ENCODE measurements around the gene ALDH8A1.

DNA sequence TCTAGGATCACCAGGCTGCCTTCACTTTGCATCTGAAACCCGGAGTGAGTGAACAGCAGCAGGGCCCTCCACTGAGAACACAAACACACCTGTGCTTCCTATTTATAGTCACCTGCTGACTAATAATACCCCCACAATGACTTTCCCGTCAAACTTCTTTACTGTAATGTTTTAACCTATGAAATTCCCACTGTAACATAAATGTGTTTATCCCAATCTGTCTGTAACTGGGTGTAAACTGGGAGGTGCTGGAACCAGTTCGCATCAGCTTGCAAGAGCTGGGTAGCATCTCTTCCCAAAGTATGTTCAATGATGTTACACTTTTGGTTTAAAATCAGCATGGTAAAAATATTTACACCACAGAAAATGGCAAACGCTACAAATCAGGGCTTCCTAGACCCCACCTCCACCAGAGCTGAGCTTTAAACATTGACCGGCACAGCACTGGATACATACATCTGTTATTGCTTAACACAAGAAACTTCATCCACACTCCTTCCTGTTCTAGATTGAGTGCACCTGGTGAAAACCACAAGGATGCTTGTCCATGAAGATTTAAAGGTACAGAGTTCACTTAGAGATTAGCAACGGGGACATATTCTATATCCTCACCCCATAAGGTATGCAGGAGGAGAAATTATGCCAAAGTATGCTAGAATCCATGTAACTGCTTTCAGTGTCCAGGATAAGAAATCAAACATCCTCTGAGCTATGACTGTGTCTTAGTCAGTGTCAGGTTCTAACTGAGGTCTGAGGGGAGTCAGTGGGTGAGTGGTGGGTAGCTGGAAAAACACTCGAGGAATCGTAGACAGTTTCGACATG lies 79.0 kb downstream of the ALDH8A1 start:
- TF ChIP-seq TCF3 (IDR thresholded peaks at IDR 0.05; ENCODE audit: borderline replicate concordance, insufficient read depth, low read depth, low read length), result peak; percentile 91; the same call in 1 of the 2 replicates
- no peak for TF ChIP-seq EGR1 (IDR thresholded peaks at IDR 0.05; ENCODE audit: borderline replicate concordance in 1 of 2, low read depth in 2 of 2, low read length in 2 of 2)
- TF ChIP-seq, protein P1, sequence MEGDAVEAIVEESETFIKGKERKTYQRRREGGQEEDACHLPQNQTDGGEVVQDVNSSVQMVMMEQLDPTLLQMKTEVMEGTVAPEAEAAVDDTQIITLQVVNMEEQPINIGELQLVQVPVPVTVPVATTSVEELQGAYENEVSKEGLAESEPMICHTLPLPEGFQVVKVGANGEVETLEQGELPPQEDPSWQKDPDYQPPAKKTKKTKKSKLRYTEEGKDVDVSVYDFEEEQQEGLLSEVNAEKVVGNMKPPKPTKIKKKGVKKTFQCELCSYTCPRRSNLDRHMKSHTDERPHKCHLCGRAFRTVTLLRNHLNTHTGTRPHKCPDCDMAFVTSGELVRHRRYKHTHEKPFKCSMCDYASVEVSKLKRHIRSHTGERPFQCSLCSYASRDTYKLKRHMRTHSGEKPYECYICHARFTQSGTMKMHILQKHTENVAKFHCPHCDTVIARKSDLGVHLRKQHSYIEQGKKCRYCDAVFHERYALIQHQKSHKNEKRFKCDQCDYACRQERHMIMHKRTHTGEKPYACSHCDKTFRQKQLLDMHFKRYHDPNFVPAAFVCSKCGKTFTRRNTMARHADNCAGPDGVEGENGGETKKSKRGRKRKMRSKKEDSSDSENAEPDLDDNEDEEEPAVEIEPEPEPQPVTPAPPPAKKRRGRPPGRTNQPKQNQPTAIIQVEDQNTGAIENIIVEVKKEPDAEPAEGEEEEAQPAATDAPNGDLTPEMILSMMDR (IDR thresholded peaks at IDR 0.05 in 2 of 3, conservative IDR thresholded peaks at IDR 0.05 in 1 of 3; ENCODE audit: control insufficient read depth in 2 of 3, extremely low read depth in 1 of 3, insufficient read depth in 1 of 3, low read depth in 3 of 3, low read length in 3 of 3), result no peak
- no peak for TF ChIP-seq ZSCAN29 (IDR thresholded peaks at IDR 0.05)
- TF ChIP-seq RAD21 (IDR thresholded peaks at IDR 0.05; ENCODE audit: insufficient read depth, low read depth, low read length), result no peak
- no peak for TF ChIP-seq CHD4 (IDR thresholded peaks at IDR 0.05)
- TF ChIP-seq, protein P2, sequence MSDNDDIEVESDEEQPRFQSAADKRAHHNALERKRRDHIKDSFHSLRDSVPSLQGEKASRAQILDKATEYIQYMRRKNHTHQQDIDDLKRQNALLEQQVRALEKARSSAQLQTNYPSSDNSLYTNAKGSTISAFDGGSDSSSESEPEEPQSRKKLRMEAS (IDR thresholded peaks at IDR 0.05; ENCODE audit: low read depth, low read length), result no peak
- no peak for TF ChIP-seq JUND (IDR thresholded peaks at IDR 0.05; ENCODE audit: low read depth, low read length)
- no peak for TF ChIP-seq NR2C2 (IDR thresholded peaks at IDR 0.05; ENCODE audit: borderline replicate concordance, control insufficient read depth, insufficient read length, low read depth)
- peak; percentile 60 for TF ChIP-seq PML (IDR thresholded peaks at IDR 0.05; ENCODE audit: low read length)
- no peak for TF ChIP-seq TAF1 (IDR thresholded peaks at IDR 0.05; ENCODE audit: borderline replicate concordance, low read depth, low read length)
- TF ChIP-seq POLR2AphosphoS5 (IDR thresholded peaks at IDR 0.05; ENCODE audit: low read length), result no peak
- no peak for TF ChIP-seq ZZZ3 (IDR thresholded peaks at IDR 0.05; ENCODE audit: control insufficient read depth, insufficient read length, low read depth)
- TF ChIP-seq, protein P3, sequence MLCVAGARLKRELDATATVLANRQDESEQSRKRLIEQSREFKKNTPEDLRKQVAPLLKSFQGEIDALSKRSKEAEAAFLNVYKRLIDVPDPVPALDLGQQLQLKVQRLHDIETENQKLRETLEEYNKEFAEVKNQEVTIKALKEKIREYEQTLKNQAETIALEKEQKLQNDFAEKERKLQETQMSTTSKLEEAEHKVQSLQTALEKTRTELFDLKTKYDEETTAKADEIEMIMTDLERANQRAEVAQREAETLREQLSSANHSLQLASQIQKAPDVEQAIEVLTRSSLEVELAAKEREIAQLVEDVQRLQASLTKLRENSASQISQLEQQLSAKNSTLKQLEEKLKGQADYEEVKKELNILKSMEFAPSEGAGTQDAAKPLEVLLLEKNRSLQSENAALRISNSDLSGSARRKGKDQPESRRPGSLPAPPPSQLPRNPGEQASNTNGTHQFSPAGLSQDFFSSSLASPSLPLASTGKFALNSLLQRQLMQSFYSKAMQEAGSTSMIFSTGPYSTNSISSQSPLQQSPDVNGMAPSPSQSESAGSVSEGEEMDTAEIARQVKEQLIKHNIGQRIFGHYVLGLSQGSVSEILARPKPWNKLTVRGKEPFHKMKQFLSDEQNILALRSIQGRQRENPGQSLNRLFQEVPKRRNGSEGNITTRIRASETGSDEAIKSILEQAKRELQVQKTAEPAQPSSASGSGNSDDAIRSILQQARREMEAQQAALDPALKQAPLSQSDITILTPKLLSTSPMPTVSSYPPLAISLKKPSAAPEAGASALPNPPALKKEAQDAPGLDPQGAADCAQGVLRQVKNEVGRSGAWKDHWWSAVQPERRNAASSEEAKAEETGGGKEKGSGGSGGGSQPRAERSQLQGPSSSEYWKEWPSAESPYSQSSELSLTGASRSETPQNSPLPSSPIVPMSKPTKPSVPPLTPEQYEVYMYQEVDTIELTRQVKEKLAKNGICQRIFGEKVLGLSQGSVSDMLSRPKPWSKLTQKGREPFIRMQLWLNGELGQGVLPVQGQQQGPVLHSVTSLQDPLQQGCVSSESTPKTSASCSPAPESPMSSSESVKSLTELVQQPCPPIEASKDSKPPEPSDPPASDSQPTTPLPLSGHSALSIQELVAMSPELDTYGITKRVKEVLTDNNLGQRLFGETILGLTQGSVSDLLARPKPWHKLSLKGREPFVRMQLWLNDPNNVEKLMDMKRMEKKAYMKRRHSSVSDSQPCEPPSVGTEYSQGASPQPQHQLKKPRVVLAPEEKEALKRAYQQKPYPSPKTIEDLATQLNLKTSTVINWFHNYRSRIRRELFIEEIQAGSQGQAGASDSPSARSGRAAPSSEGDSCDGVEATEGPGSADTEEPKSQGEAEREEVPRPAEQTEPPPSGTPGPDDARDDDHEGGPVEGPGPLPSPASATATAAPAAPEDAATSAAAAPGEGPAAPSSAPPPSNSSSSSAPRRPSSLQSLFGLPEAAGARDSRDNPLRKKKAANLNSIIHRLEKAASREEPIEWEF (IDR thresholded peaks at IDR 0.05; ENCODE audit: insufficient replicate concordance, low read depth, low read length), result no peak
